NCI-H510A treated with DMSO at 0.1 percent for 48 hours (cell line): ENCODE measurements around the gene ADPGK.
"Not testable (repeated sequence)": the region's sequence is repeated elsewhere in the genome, so short reads cannot be mapped to it uniquely, and the experiment has no call there.

ENCODE experiments used
- DNase-seq: peaks from one replicate; lab custom pipeline; 2025; lab: John Stamatoyannopoulos, UW

ADPGK gene

GRCh38 chr15:72751751-72752455, 31.7 kb downstream of the ADPGK start:
- DNase-seq, result no peak

DNA sequence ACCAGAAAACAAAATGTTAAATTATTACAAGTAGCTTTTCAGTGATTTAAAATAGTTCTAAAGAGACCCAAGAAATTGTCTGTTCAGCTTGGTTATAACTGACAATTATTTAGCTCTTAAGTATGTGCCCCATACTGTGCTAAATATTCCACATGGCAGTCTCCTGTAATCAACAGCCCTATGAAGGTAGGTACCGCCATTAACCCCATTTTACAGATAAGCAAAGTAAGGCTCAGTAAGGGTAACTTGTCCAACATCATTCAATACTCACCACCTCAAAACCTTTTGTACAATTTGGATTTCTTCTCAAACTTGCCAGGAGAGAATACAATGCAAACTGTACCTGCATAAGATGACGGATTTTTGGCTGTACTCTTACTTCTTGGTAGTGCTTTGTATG, 33.9 kb downstream of the ADPGK start:
- DNase-seq, result no peak

GRCh38 chr15:72740219-72740618, 43.3 kb downstream of the ADPGK start:
- no peak for DNase-seq

GRCh38 chr15:72737723-72738122, 45.8 kb downstream of the ADPGK start:
- no peak for DNase-seq

- no peak for DNase-seq
These were observed 46.5 kb downstream of the ADPGK start for GRCh38 chr15:72737061-72737460.

GRCh38 chr15:72735111-72735510, 48.4 kb downstream of the ADPGK start:
- DNase-seq, result no peak

GRCh38 chr15:72733941-72734738, 49.4 kb downstream of the ADPGK start:
- DNase-seq, result no peak

DNA sequence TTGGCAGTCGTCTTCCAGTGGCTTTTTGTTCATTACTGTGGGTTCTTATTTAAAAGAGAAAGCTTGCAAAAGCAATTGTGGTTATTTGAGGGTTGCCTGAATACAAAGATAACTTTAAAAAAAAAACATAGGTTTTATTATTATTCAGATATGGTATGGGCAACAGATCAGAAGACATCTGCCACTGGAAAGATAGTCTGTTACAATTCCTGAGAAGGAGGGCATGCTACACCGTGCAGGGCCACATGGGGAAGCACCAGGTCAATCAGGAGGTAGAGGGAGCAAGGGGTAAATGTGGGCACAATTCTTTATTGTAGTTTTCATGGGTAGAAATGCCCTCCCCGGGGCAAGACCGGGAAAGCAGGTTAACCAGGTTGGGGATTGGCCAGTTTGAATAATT, 51.0 kb downstream of the ADPGK start:
- no peak for DNase-seq

DNA sequence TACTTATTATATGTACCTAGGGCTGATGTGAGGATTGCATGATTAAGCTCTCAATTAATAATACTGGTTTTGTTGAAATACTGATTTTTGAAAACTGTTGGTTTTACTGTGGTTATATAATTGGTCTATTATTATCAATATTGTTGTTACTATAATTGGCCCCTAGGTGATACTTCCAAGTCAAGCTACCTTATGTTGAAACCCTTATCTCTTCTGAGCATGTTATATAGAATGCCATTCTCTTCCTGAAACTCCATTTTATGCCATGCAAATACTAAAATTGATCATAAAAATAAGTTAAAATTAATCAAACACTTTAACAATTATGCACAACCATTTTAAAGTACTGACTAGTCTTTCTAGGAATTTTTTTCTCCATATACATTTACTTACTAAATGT, 51.5 kb downstream of the ADPGK start:
- no peak for DNase-seq

DNA sequence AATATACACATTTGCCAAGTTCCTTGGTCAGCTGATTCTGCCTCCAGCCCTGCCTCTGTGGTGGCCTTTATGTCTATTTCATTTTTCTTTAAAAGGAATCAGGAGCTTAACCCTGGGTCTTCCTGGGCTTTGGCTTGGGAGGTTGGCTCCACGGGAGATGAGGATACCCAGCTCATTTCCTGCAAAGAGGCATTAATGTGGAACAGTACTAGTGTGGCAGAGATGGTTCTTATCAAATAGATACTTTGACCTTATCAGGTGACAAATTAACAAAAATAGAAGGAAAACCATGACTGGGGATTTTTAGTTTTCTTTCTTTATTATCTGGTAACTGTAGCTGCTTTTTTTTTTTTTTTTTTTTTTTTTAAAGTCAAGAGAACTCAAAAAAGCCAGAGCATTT, 54.7 kb downstream of the ADPGK start:
- DNase-seq, result no peak

DNA sequence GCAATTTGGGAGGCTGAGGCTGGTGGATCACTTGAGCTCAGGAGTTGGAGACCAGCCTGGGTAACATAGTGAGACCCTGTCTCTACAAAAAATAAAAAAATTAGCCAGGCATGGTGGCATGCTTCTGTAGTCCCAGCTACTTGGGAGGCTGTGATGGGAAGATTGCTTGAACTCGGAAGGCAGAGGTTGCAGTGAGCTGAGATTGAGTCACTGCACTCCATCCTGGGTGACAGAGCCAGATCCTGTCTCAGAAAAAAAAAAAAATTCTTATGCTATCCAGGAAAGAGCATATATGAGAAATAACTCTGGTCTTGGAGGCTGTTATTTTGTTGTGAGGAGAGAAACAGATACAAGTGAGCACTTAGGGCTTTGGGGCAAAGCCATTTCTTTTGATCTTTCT, 55.3 kb downstream of the ADPGK start:
- not testable (repeated sequence) for DNase-seq

- no peak for DNase-seq
These were observed 56.4 kb downstream of the ADPGK start for GRCh38 chr15:72727154-72727553.

GRCh38 chr15:72725851-72726250, 57.7 kb downstream of the ADPGK start:
- not testable (repeated sequence) for DNase-seq

DNA sequence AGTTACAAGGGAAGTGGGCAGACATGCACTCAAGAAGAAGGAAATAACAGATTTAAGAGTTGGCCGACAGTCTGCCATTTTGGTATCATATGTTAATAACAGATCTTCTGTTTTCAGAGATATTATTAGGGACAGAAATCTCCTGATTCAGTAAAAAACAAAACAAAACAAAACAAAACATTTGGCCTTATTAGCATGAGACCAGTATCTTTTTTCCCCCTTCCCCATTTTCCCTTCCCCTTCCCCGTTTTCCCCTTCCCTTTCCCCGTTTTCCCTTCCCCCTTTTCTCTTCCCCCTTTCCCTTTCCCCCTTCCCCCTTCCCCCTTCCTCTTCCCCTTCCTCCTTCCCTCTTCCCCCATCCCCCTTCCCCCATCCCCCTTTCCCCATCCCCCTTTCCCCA, 58.1 kb downstream of the ADPGK start:
- DNase-seq, result no peak

DNA sequence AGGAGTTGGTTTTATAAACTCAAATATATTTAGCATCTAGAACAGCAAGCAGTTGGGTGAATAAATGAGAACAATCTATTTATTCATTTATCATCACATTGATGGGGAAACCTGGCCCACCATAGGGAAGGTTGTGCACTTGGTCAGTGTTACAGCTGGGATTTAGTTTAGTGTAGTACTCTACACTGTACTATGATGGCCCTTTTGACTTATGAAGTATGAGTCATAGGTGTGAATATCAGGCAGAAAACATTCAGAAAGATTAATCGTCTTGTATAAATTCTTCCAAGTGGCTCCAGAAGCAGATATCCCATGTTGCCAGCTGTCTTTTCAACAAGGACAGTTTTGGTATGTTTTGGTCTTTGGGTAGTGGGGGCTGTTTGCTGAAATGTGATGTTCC, 59.5 kb downstream of the ADPGK start:
- DNase-seq, result no peak

DNA sequence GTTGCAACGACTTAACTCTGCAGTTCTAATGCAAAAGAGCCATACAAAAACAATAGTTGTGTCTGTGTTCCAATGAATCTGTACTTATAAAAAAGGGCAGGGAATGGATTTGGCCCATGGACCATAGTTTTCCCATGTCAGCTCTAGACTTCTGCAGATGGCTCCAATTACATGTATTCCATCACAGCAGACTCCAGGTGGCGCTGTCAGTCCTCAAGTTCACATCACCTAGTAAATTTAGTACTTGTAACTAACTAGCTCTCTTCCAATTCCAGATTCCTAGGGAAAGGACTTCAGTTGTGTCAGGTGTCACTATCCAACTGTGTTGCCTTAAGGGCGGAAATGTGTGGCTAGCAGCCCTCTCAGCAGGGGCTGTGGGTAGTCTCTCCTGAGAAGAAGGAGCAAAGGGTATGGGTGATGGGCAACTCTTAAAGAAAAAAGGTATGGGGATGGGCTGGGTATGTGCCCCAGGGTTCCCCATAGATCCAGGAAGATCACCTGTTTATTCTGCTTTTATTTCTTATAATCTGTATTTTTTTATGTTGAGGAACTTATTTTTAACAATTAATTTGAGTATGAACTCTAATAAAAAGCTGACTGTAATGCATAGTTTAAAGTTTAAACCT, 61.4 kb downstream of the ADPGK start:
- peak; percentile 22 for DNase-seq

GRCh38 chr15:72708551-72709303, 74.8 kb downstream of the ADPGK start:
- DNase-seq, result not testable (repeated sequence)

DNA sequence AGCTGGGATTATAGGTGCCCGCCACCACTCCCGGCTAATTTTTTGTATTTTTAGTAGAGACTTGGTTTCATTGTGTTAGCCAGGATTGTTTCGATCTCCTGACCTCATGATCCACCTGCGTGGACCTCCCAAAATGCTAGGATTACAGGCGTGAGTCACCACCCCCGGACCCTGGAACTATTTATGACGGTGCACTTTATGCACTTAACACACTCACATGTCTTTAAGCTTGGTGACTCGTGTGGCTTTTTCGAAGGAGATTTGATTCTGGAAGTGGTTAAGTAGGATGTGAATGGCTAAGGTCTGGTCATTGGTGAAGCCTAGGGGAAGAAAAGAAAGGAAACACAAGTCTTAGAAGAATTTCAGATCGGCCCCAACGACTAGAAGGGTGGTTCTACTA, 77.3 kb downstream of the ADPGK start:
- DNase-seq, result no peak
